CD4-positive, alpha-beta T cell (primary cell): Measurements from ENCODE around the gene DYNLT2. TPM values are rescaled to one million over a fixed set of nuclear protein-coding genes. Genes with fewer than 3 reads are reported as not detected.
"Not testable (repeated sequence)": the region's sequence is repeated elsewhere in the genome, so short reads cannot be mapped to it uniquely, and the experiment has no call there.

ENCODE experiments used
- ATAC-seq: fragments of 200-7000 bp; cut with Tn5 transposase; one replicate; pipeline ENCODE4 v1.10.0; 2022; ENCODE audit warnings: mild to moderate bottlenecking; ENCODE audit not compliant: poor library complexity
- CTCF ChIA-PET: fragments of 350-600 bp; sonication (Branson Sonifier 250); formaldehyde crosslinking; loops from one replicate; lab custom pipeline; 2021; ENCODE audit warnings: antibody characterized with exemption, inconsistent platforms; lab: Charles Lee
- POLR2A ChIA-PET: fragments of 350-600 bp; sonication (Branson Sonifier 250); formaldehyde crosslinking; loops from one replicate; lab custom pipeline; 2021; ENCODE audit warnings: antibody characterized with exemption, inconsistent platforms; lab: Charles Lee
- DNase-seq, 14 experiments: peaks; one replicate each; pipeline ENCODE4 v3.0.0-alpha.2; 2013 to 2020; ENCODE audit warnings: mixed read lengths in 2 of 14
- H3K27ac ChIP-seq, 2 donors: one replicate each; pipeline versions ENCODE4 v1.5.1 to v1.7.0; 2013; ENCODE audit warnings: low read length in 2 of 2, low read depth in 1 of 2, mild to moderate bottlenecking in 1 of 2
- H3K27me3 ChIP-seq, 2 experiments: 1 replicate in 1 of 2; 2 replicates in 1 of 2; pipeline versions ENCODE4 v1.6.1 to v1.7.0; 2013; ENCODE audit warnings: low read length in 2 of 2, control low read depth in 1 of 2, mild to moderate bottlenecking in 1 of 2, moderate library complexity in 1 of 2; ENCODE audit not compliant: insufficient read depth in 2 of 2, control insufficient read depth in 1 of 2
- H3K36me3 ChIP-seq: one replicate; pipeline ENCODE4 v1.6.1; 2013; ENCODE audit warnings: low read length, control low read depth; ENCODE audit not compliant: insufficient read depth
- H3K4me1 ChIP-seq: one replicate; pipeline ENCODE4 v1.6.1; 2013; ENCODE audit warnings: low read length, control low read depth; ENCODE audit not compliant: insufficient read depth
- H3K4me3 ChIP-seq: one replicate; pipeline ENCODE4 v1.5.1; 2013; ENCODE audit warnings: mild to moderate bottlenecking, low read length, moderate library complexity
- H3K9me3 ChIP-seq, 2 experiments: 1 replicate in 1 of 2; 2 replicates in 1 of 2; pipeline versions ENCODE4 v1.6.1 to v1.7.0; 2013; ENCODE audit warnings: low read length in 2 of 2, mild to moderate bottlenecking in 2 of 2, control low read depth in 1 of 2, moderate library complexity in 1 of 2; ENCODE audit not compliant: control insufficient read depth in 1 of 2, insufficient read depth in 1 of 2
- H3K27ac Mint-ChIP-seq: one replicate; pipeline ENCODE4 v1.8.0; 2020; ENCODE audit warnings: mixed read lengths
- H3K27me3 Mint-ChIP-seq: one replicate; pipeline ENCODE4 v1.8.0; 2021; ENCODE audit warnings: mixed read lengths
- H3K36me3 Mint-ChIP-seq: one replicate; pipeline ENCODE4 v1.8.0; 2021; ENCODE audit warnings: low read depth, mixed read lengths
- H3K4me1 Mint-ChIP-seq: one replicate; pipeline ENCODE4 v1.8.0; 2021; ENCODE audit warnings: low read depth, mixed read lengths
- H3K4me3 Mint-ChIP-seq: one replicate; pipeline ENCODE4 v1.8.0; 2020; ENCODE audit warnings: mild to moderate bottlenecking, mixed read lengths
- H3K9me3 Mint-ChIP-seq: one replicate; pipeline ENCODE4 v1.8.0; 2020; ENCODE audit warnings: mixed read lengths
- CTCF ChIP-seq: fragments of 200-600 bp; IDR thresholded peaks from one replicate; pipeline ENCODE4 v1.8.0; 2022; ENCODE audit warnings: antibody characterized with exemption, mild to moderate bottlenecking
- intact Hi-C, 2 experiments: fragments of 100-400 bp; cut with DNase I in 1 of 2; cut with micrococcal nuclease in 1 of 2; formaldehyde crosslinking; loops; one replicate each; pipeline versions ENCODE4 v1.15.1 to v1.9.0; 2023 to 2025; cut with DNase I, micrococcal nuclease
- total RNA-seq, 174 experiments: library from RNA in 2 of 174; stranded (reverse) in 2 of 174; gene quantifications; one replicate each; pipeline ENCODE4 v1.2.3 and lab custom pipeline; 2021 to 2026

The DYNLT2 gene
- total RNA-seq, 2 experiments from 2014 or later = 4.1 to 4.3 TPM

- H3K4me1 Mint-ChIP-seq = peaks cover 29% of the 10 kb centered on the region
- peaks cover 29% of the 10 kb centered on the region for H3K36me3 Mint-ChIP-seq
- peaks cover 9 to 13% of the 10 kb centered on the region in 2 experiments for H3K9me3 ChIP-seq
- H3K36me3 ChIP-seq, CTCF ChIA-PET, H3K4me3 Mint-ChIP-seq, H3K27me3 Mint-ChIP-seq, H3K4me3 ChIP-seq, ATAC-seq, H3K27me3 ChIP-seq, POLR2A ChIA-PET, H3K27ac Mint-ChIP-seq, H3K9me3 Mint-ChIP-seq, H3K27ac ChIP-seq: not testable (repeated sequence)
- peaks cover 12% of the 10 kb centered on the region for H3K4me1 ChIP-seq
- intact Hi-C loops = loop anchor here in 1 of 2 experiments (5.0 kb wide), 1 partner anchor 250 kb away; no protein-coding TSS in a partner anchor
- TF ChIP-seq CTCF = peak; percentile 10
- peak in 1 of 14 experiments; percentile 7 for DNase-seq
Measured at GRCh38 chr6:169697115-169697514, 54.3 kb downstream of the DYNLT2 start.

GRCh38 chr6:169695131-169695530, 56.2 kb downstream of the DYNLT2 start:
- TF ChIP-seq CTCF = no peak
- no peaks in the 10 kb centered on the region for H3K27me3 ChIP-seq
- Mint-ChIP-seq H3K9me3 (peaks cover 3% of the 10 kb centered on the region), H3K4me3 (no peak overlapping the region), H3K27ac (no peak overlapping the region), H3K27me3 (no peaks in the 10 kb centered on the region), H3K36me3 (peaks cover 35% of the 10 kb centered on the region), H3K4me1 (peaks cover 12% of the 10 kb centered on the region)
- intact Hi-C loops = loop anchor here in 1 of 2 experiments (5.0 kb wide), 1 partner anchor 252 kb away; no protein-coding TSS in a partner anchor
- CTCF ChIA-PET = no interaction called here
- peaks cover 9 to 20% of the 10 kb centered on the region in 2 experiments for H3K9me3 ChIP-seq
- H3K4me1 ChIP-seq = peaks cover 4% of the 10 kb centered on the region
- no peaks in the 10 kb centered on the region for H3K36me3 ChIP-seq
- DNase-seq (no peak), ATAC-seq (no peak)
- POLR2A ChIA-PET = no interaction called here
- H3K27ac ChIP-seq = no peak overlapping the region
- H3K4me3 ChIP-seq = no peak overlapping the region

- H3K27ac Mint-ChIP-seq = no peak overlapping the region
- no peak overlapping the region for H3K27ac ChIP-seq
- DNase-seq = no peak
- ATAC-seq = no peak
- H3K27me3 ChIP-seq = no peaks in the 10 kb centered on the region
- H3K36me3 ChIP-seq = peaks cover 4% of the 10 kb centered on the region
- peaks cover 3% of the 10 kb centered on the region for H3K9me3 Mint-ChIP-seq
- H3K4me1 ChIP-seq = no peaks in the 10 kb centered on the region
- H3K27me3 Mint-ChIP-seq = no peaks in the 10 kb centered on the region
- TF ChIP-seq CTCF = no peak
- POLR2A ChIA-PET = interaction anchor here (2.0 kb wide), 1 partner anchor 10 kb away, joined by 7 read pairs; the partner anchor contains the start of genes C6orf120 and WDR27
- no peak overlapping the region for H3K4me3 ChIP-seq
- H3K36me3 Mint-ChIP-seq = peaks cover 52% of the 10 kb centered on the region
- H3K4me1 Mint-ChIP-seq = no peaks in the 10 kb centered on the region
- intact Hi-C loops = no loop called here
- peaks cover 9 to 20% of the 10 kb centered on the region in 2 experiments for H3K9me3 ChIP-seq
- no peak overlapping the region for H3K4me3 Mint-ChIP-seq
- CTCF ChIA-PET = no interaction called here
Measured at GRCh38 chr6:169692516-169692915, 58.9 kb downstream of the DYNLT2 start.
